ENCODE measurements around the gene WDR27. TPM values are rescaled to one million over a fixed set of nuclear protein-coding genes. Genes with fewer than 3 reads are reported as not detected.

The WDR27 gene
- total RNA-seq, 2 experiments from 2014 or later, result 77.2 to 108 TPM

GRCh38 chr6:169575821-169576220, 126.0 kb downstream of the WDR27 start:
- H3K36me3 ChIP-seq (ENCODE audit: insufficient read depth, low read length), result no peaks in the 10 kb centered on the region
- no peaks in the 10 kb centered on the region for H3K9me2 ChIP-seq (ENCODE audit: insufficient read depth, low read length)
- ChIA-PET CTCF (ENCODE audit: unreplicated experiment) (interaction anchor here (0.6 kb wide), 1 partner anchor 36 kb away, joined by 4 read pairs; no protein-coding TSS in a partner anchor), POLR2A (no interaction called here)
- H3K4me2 ChIP-seq (ENCODE audit: low read length), result no peak overlapping the region
- no TSS peak for BruUV-seq (replicated peaks)
- TF ChIP-seq, protein P1, sequence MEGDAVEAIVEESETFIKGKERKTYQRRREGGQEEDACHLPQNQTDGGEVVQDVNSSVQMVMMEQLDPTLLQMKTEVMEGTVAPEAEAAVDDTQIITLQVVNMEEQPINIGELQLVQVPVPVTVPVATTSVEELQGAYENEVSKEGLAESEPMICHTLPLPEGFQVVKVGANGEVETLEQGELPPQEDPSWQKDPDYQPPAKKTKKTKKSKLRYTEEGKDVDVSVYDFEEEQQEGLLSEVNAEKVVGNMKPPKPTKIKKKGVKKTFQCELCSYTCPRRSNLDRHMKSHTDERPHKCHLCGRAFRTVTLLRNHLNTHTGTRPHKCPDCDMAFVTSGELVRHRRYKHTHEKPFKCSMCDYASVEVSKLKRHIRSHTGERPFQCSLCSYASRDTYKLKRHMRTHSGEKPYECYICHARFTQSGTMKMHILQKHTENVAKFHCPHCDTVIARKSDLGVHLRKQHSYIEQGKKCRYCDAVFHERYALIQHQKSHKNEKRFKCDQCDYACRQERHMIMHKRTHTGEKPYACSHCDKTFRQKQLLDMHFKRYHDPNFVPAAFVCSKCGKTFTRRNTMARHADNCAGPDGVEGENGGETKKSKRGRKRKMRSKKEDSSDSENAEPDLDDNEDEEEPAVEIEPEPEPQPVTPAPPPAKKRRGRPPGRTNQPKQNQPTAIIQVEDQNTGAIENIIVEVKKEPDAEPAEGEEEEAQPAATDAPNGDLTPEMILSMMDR (conservative IDR thresholded peaks at IDR 0.05; ENCODE audit: low read length), result no peak
- no peak for TF ChIP-seq EZH2phosphoT487 (IDR thresholded peaks at IDR 0.05; ENCODE audit: borderline replicate concordance, low read depth, low read length)
- no peaks in the 10 kb centered on the region for H4K20me1 ChIP-seq (ENCODE audit: insufficient read depth, low read length)
- no peak overlapping the region for H3K27ac ChIP-seq (ENCODE audit: low read depth, low read length, poor library complexity, severe bottlenecking)
- H3K9me3 ChIP-seq (ENCODE audit: low read length), result no peaks in the 10 kb centered on the region
- H3K4me3 ChIP-seq (ENCODE audit: low read depth, low read length, poor library complexity, severe bottlenecking), result no peak overlapping the region
- no peak overlapping the region for H2AFZ ChIP-seq (ENCODE audit: low read length)
- H3K4me1 ChIP-seq (ENCODE audit: insufficient read depth, low read length, poor library complexity, severe bottlenecking), result no peaks in the 10 kb centered on the region
- intact Hi-C loops (cut with micrococcal nuclease; ENCODE audit: unreplicated experiment), result no loop called here
- H3K79me2 ChIP-seq (ENCODE audit: insufficient read depth, low read depth, low read length), result no peaks in the 10 kb centered on the region
- no peak for DNase-seq (ENCODE audit: low spot score)

- H3K36me3 ChIP-seq (ENCODE audit: insufficient read depth, low read length), result no peaks in the 10 kb centered on the region
- BruUV-seq (replicated peaks), result no TSS peak
- H3K27ac ChIP-seq (ENCODE audit: low read depth, low read length, poor library complexity, severe bottlenecking), result no peak overlapping the region
- POLR2A ChIA-PET, result no interaction called here
- no peaks in the 10 kb centered on the region for H4K20me1 ChIP-seq (ENCODE audit: insufficient read depth, low read length)
- intact Hi-C loops (cut with micrococcal nuclease; ENCODE audit: unreplicated experiment), result no loop called here
- no peaks in the 10 kb centered on the region for H3K9me2 ChIP-seq (ENCODE audit: insufficient read depth, low read length)
- TF ChIP-seq EZH2phosphoT487 (IDR thresholded peaks at IDR 0.05; ENCODE audit: borderline replicate concordance, low read depth, low read length), result no peak
- TF ChIP-seq, protein P1 (conservative IDR thresholded peaks at IDR 0.05; ENCODE audit: low read length), result no peak
- no peak for DNase-seq (ENCODE audit: low spot score)
- no peaks in the 10 kb centered on the region for H3K9me3 ChIP-seq (ENCODE audit: low read length)
- no peaks in the 10 kb centered on the region for H3K79me2 ChIP-seq (ENCODE audit: insufficient read depth, low read depth, low read length)
- H3K4me1 ChIP-seq (ENCODE audit: insufficient read depth, low read length, poor library complexity, severe bottlenecking), result no peaks in the 10 kb centered on the region
- no peak overlapping the region for H3K4me2 ChIP-seq (ENCODE audit: low read length)
- CTCF ChIA-PET (ENCODE audit: unreplicated experiment), result interaction anchor here (0.6 kb wide), 1 partner anchor 37 kb away, joined by 4 read pairs; no protein-coding TSS in a partner anchor
- H2AFZ ChIP-seq (ENCODE audit: low read length), result no peak overlapping the region
- H3K4me3 ChIP-seq (ENCODE audit: low read depth, low read length, poor library complexity, severe bottlenecking), result no peak overlapping the region
These were observed 126.5 kb downstream of the WDR27 start for GRCh38 chr6:169575365-169575764.

DNA sequence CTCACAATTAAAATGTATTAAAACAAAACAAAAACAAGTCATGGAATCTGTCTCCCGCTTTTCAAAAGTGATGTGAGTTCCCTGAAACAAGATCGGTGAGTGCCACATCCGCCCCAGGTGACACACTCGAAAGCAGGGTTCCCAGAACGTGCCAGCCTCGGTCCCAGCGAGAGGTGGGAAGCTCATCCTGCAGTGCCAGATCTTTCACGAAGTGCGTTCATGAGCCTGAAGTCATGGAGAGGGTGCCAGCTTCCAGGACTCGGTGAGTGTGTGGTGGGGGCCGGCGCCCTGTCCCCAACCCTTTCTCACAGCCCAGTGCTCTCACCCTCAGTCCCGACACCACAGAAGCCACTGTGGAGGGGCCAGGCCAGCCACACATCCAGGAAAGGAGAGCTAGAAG, 127.4 kb downstream of the WDR27 start:
- TF ChIP-seq, protein P1 (conservative IDR thresholded peaks at IDR 0.05; ENCODE audit: low read length), result no peak
- no peak for TF ChIP-seq EZH2phosphoT487 (IDR thresholded peaks at IDR 0.05; ENCODE audit: borderline replicate concordance, low read depth, low read length)
- Histone ChIP-seq H3K4me1 (ENCODE audit: insufficient read depth, low read length, poor library complexity, severe bottlenecking) (no peaks in the 10 kb centered on the region), H3K36me3 (ENCODE audit: insufficient read depth, low read length) (no peaks in the 10 kb centered on the region), H3K9me2 (ENCODE audit: insufficient read depth, low read length) (no peaks in the 10 kb centered on the region), H3K4me2 (ENCODE audit: low read length) (no peak overlapping the region), H3K79me2 (ENCODE audit: insufficient read depth, low read depth, low read length) (no peaks in the 10 kb centered on the region), H3K27ac (ENCODE audit: low read depth, low read length, poor library complexity, severe bottlenecking) (no peak overlapping the region), H3K4me3 (ENCODE audit: low read depth, low read length, poor library complexity, severe bottlenecking) (no peak overlapping the region), H3K9me3 (ENCODE audit: low read length) (no peaks in the 10 kb centered on the region), H4K20me1 (ENCODE audit: insufficient read depth, low read length) (no peaks in the 10 kb centered on the region), H2AFZ (ENCODE audit: low read length) (no peak overlapping the region)
- BruUV-seq (replicated peaks), result no TSS peak
- ChIA-PET POLR2A (interaction anchor here (1.2 kb wide), 1 partner anchor 11 kb away, joined by 3 read pairs; no protein-coding TSS in a partner anchor), CTCF (ENCODE audit: unreplicated experiment) (no interaction called here)
- no peak for DNase-seq (ENCODE audit: low spot score)
- intact Hi-C loops (cut with micrococcal nuclease; ENCODE audit: unreplicated experiment), result no loop called here
